HG03571 (cell line): ENCODE measurements around the gene DNAH1.

Source experiments
- ATAC-seq: cut with Tn5 transposase; IDR thresholded peaks from one replicate; pipeline ENCODE4 v1.9.1; 2021; ENCODE audit not compliant: unreplicated experiment

Gene DNAH1

DNA sequence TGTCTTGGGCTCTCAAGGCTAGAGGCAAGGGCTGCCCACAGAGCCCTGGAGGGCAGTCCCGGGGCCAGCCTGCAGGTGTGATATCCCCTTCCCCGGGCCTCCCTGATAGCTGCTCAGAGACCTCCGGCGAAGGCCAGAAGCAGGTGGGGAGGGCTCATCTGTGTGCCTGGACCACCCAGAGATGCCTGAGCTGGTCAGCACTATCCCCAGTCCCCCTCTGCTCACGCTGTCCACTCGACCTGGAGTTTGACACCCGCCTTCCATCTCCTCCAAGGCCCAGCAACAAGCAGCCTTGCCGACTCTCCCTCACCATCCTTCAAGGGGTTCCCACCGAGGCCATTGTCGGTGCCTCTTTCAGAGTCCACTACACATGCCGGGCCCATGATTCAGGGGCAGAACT is 39.4 kb downstream of the DNAH1 start:
- ATAC-seq: no peak

- no peak for ATAC-seq
Observed at GRCh38 chr3:52356126-52356525, 40.0 kb downstream of the DNAH1 start.

GRCh38 chr3:52357151-52358080 is 41.3 kb downstream of the DNAH1 start:
- no peak for ATAC-seq

GRCh38 chr3:52358362-52358940 is 42.3 kb downstream of the DNAH1 start:
- ATAC-seq: no peak

GRCh38 chr3:52359116-52359855 is 43.2 kb downstream of the DNAH1 start:
- ATAC-seq: no peak

- ATAC-seq: no peak
Observed at GRCh38 chr3:52361011-52361410, 44.9 kb downstream of the DNAH1 start.

GRCh38 chr3:52361454-52361853 is 45.3 kb downstream of the DNAH1 start:
- no peak for ATAC-seq

GRCh38 chr3:52361898-52362297 is 45.8 kb downstream of the DNAH1 start:
- ATAC-seq: no peak

- no peak for ATAC-seq
Observed at GRCh38 chr3:52364322-52365035, 48.4 kb downstream of the DNAH1 start.

- ATAC-seq: no peak
Observed at GRCh38 chr3:52366527-52366926, 50.4 kb downstream of the DNAH1 start.

- ATAC-seq: no peak
Observed at GRCh38 chr3:52367891-52368880, 52.1 kb downstream of the DNAH1 start.

GRCh38 chr3:52370531-52370930 is 54.4 kb downstream of the DNAH1 start:
- no peak for ATAC-seq

GRCh38 chr3:52372822-52373504 is 56.8 kb downstream of the DNAH1 start:
- ATAC-seq: no peak

DNA sequence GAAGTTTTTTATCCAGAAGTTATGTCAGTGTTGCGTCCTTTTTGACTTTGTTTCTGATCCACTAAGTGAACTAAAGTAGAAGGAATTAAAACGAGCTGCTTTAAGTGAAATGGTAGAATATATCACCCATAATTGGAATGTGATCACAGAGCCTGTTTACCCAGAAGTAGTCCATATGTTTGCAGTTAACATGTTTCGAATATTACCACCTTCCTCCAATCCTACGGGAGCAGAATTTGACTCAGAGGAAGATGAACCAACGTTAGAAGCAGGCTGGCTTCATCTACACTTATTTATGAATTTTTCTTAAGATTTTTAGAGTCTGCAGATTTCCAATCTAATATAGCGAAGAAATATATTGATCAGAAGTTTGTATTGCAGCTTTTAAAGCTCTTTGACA is 57.6 kb downstream of the DNAH1 start:
- no peak for ATAC-seq

DNA sequence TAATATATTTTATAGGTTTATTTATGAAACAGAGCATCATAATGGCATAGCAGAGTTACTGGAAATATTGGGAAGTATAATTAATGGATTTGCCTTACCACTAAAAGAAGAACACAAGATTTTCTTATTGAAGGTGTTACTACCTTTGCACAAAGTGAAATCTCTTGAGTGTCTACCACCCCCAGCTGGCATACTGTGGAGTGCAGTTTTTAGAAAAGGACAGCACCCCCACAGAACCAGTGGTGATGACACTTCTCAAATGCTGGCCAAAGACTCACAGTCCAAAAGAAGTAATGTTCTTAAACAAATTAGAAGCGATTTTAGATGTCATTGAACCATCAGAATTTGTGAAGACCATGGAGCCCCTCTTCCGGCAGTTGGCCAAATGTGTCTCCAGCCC is 58.1 kb downstream of the DNAH1 start:
- no peak for ATAC-seq

DNA sequence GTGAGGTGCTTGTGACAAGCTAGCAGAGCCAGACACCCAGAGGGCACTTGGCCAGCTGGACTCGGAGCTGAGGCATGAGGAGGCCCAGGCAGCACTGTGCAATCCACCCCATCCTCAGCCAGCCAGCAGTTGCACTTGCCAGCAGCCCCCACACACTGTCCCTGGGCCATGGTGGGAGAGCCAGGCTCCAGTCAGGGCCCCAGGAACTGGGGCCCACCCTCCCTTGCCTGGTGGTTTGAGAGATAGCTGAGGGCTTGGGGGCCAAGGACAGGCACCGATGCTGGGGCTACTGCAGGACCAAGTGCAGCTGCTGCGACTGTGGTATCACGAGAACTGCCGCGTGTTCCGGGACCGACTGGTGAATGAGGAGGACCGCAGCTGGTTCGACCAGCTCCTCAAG is 63.5 kb downstream of the DNAH1 start:
- ATAC-seq: no peak

DNA sequence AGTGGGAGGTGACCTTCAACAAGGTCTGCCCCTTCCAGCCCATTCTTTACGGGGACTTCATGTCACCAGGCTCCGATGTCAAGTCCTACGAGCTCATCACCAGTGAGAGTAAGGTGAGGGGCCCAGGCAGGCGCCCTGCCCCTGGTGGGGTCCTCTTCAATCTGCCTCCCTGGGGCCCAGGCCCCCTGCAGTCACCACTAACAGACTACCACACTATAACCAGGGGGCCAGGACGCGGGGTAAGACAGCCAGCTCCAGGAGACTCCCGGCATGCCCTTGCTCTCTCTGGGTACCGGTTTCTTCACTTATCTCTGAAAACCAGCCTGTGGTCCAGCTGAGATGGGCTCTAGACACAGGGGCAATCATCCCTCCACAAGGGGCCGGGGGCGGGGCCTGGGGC is 63.9 kb downstream of the DNAH1 start:
- no peak for ATAC-seq

DNA sequence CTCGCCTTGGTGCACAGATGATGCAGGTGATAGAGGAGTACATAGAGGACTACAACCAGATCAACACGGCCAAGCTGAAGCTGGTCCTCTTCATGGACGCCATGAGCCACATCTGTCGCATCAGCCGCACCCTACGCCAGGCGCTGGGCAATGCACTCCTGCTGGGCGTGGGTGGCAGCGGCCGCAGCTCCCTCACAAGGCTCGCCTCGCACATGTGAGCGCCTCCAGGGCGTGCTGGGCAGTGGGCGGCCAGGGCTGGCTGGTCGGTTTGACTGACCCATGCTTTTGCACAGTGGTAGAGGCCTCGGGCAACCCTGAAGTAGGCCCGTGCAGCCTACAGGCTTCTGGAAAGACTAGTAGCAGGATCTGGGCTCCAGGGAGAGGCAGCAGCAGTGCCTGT is 65.5 kb downstream of the DNAH1 start:
- no peak for ATAC-seq

GRCh38 chr3:52383446-52383845 is 67.3 kb downstream of the DNAH1 start:
- no peak for ATAC-seq
